MM.1S (cell line): Measurements from ENCODE around the gene LRMDA.

Experiments
- DNase-seq: peaks from one replicate; pipeline ENCODE4 v3.0.0-alpha.2; 2015
- H2AFZ ChIP-seq: fragments of 300-600 bp; sonication (generic); 2 replicates; pipeline ENCODE4 v1.6.0; 2016; ENCODE audit warnings: antibody characterized with exemption, low read length
- H3F3A ChIP-seq: fragments of 300-600 bp; sonication (generic); 2 replicates; pipeline ENCODE4 v1.6.1; 2016; ENCODE audit warnings: mild to moderate bottlenecking, antibody characterized with exemption, low read length, moderate library complexity, mixed read lengths; ENCODE audit not compliant: insufficient read depth
- H3K27ac ChIP-seq: fragments of 300-600 bp; sonication (generic); 2 replicates; pipeline ENCODE4 v1.5.1; 2016; ENCODE audit warnings: mild to moderate bottlenecking, low read length
- H3K27me3 ChIP-seq: fragments of 300-600 bp; sonication (generic); replicated peaks from 2 replicates; pipeline ENCODE4 v1.6.0; 2016; ENCODE audit warnings: low read length; ENCODE audit not compliant: insufficient read depth
- H3K36me3 ChIP-seq: fragments of 300-600 bp; sonication (generic); replicated peaks from 2 replicates; pipeline ENCODE4 v1.6.1; 2016; ENCODE audit warnings: mild to moderate bottlenecking, low read length, mixed read lengths; ENCODE audit not compliant: insufficient read depth
- H3K4me1 ChIP-seq: fragments of 300-600 bp; sonication (generic); 2 replicates; pipeline ENCODE4 v1.6.1; 2016; ENCODE audit warnings: low read length, mixed read lengths
- H3K4me2 ChIP-seq: fragments of 300-600 bp; sonication (generic); 2 replicates; pipeline ENCODE4 v1.6.0; 2016; ENCODE audit warnings: low read depth, low read length
- H3K4me3 ChIP-seq: fragments of 300-600 bp; sonication (generic); 2 replicates; pipeline ENCODE4 v1.5.1; 2016; ENCODE audit warnings: low read length, mixed read lengths
- H3K79me2 ChIP-seq: fragments of 300-600 bp; sonication (generic); 2 replicates; pipeline ENCODE4 v1.6.1; 2016; ENCODE audit warnings: mixed run types, low read length, mixed read lengths
- H3K9ac ChIP-seq: fragments of 300-600 bp; sonication (generic); 2 replicates; pipeline ENCODE4 v1.6.1; 2016; ENCODE audit warnings: low read length, mixed read lengths
- H3K9me2 ChIP-seq: fragments of 300-600 bp; sonication (generic); replicated peaks from 2 replicates; pipeline ENCODE4 v1.6.1; 2016; ENCODE audit warnings: mild to moderate bottlenecking, low read length, mixed read lengths; ENCODE audit not compliant: insufficient read depth
- H3K9me3 ChIP-seq: fragments of 300-600 bp; sonication (generic); replicated peaks from 2 replicates; pipeline ENCODE4 v1.6.1; 2016; ENCODE audit warnings: mild to moderate bottlenecking, low read length, mixed read lengths; ENCODE audit not compliant: insufficient read depth
- H4K20me1 ChIP-seq: fragments of 300-600 bp; sonication (generic); 2 replicates; pipeline ENCODE4 v1.6.1; 2016; ENCODE audit warnings: mild to moderate bottlenecking, low read length, moderate library complexity, mixed read lengths; ENCODE audit not compliant: insufficient read depth
- CTCF ChIP-seq: fragments of 300-600 bp; sonication (generic); IDR thresholded peaks from 2 replicates; pipeline ENCODE4 v1.5.1; 2016; ENCODE audit warnings: antibody characterized with exemption, low read length, mixed read lengths
- EZH2 ChIP-seq: fragments of 300-600 bp; sonication (generic); optimal IDR thresholded peaks from 2 replicates; pipeline ENCODE3; 2017; ENCODE audit warnings: low read depth, mild to moderate bottlenecking, antibody characterized with exemption, low read length, mixed read lengths
- EZH2phosphoT487 ChIP-seq: fragments of 300-600 bp; sonication (generic); IDR thresholded peaks from 2 replicates; pipeline ENCODE4 v1.6.1; 2018; ENCODE audit warnings: antibody characterized with exemption, low read length

The LRMDA gene

GRCh38 chr10:76435157-76435556 is 1003.7 kb downstream of the LRMDA start:
- H3K4me1 ChIP-seq = no peaks in the 10 kb centered on the region
- H3K4me2 ChIP-seq = no peak overlapping the region
- no peaks in the 10 kb centered on the region for H3K9me3 ChIP-seq
- H3K36me3 ChIP-seq = no peaks in the 10 kb centered on the region
- no peak overlapping the region for H3K9ac ChIP-seq
- H3K9me2 ChIP-seq = no peaks in the 10 kb centered on the region
- no peaks in the 10 kb centered on the region for H3K79me2 ChIP-seq
- TF ChIP-seq EZH2phosphoT487 = no peak
- no peak for TF ChIP-seq CTCF
- TF ChIP-seq EZH2 = no peak
- H3K4me3 ChIP-seq = no peak overlapping the region
- H3F3A ChIP-seq = no peaks in the 10 kb centered on the region
- no peak overlapping the region for H2AFZ ChIP-seq
- DNase-seq = no peak
- no peaks in the 10 kb centered on the region for H3K27me3 ChIP-seq
- H3K27ac ChIP-seq = no peak overlapping the region
- no peaks in the 10 kb centered on the region for H4K20me1 ChIP-seq

DNA sequence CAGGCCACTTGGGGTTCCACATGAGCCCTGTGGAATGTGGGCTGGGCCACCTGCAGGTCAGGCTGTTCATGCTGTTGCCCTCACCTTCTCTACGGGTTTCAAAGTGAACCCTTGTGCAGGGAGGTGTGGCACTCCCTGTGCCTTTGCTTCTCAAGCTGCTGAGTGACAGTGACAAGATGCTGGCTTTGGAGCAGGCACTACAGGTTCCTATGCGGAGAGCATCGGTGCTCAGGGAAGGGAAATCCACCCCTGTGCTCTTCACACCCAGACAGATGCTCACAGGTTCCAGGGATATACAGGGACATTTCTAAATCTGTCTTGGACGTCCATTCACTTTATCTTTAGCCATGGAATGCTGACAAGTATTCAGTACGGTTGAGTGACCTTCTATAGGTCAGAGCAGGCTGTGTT is 1005.0 kb downstream of the LRMDA start:
- Histone ChIP-seq H3F3A (no peaks in the 10 kb centered on the region), H3K36me3 (no peaks in the 10 kb centered on the region), H3K79me2 (no peaks in the 10 kb centered on the region), H3K4me3 (no peak overlapping the region), H3K9me3 (no peaks in the 10 kb centered on the region), H3K27me3 (no peaks in the 10 kb centered on the region), H3K4me2 (no peak overlapping the region), H3K9ac (no peak overlapping the region), H3K9me2 (no peaks in the 10 kb centered on the region), H3K4me1 (no peaks in the 10 kb centered on the region), H2AFZ (no peak overlapping the region), H4K20me1 (no peaks in the 10 kb centered on the region), H3K27ac (no peak overlapping the region)
- TF ChIP-seq EZH2 (no peak), CTCF (no peak), EZH2phosphoT487 (no peak)
- DNase-seq = no peak

DNA sequence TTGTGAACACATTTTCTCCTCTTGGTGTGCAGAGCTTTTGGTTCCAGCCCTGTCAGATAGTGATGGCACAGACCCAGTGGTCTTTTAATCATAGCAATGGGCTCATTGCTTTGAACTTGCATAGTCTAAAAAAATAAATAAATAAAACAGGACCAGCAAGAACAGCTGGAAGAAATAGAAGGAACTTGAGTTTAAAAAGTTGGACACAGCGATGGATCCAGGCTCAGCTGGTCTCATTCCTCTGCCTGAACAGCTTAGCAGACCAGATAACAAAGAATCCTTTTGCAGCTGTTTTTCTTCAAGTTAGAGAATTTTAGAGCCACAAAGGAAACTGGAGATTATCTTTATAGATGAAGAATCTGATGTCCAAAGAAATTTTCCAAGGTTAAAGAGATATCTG is 1005.6 kb downstream of the LRMDA start:
- no peaks in the 10 kb centered on the region for H3K79me2 ChIP-seq
- H3K4me2 ChIP-seq = no peak overlapping the region
- no peaks in the 10 kb centered on the region for H3F3A ChIP-seq
- H3K9ac ChIP-seq = no peak overlapping the region
- no peaks in the 10 kb centered on the region for H3K36me3 ChIP-seq
- DNase-seq = no peak
- no peaks in the 10 kb centered on the region for H3K9me3 ChIP-seq
- no peak overlapping the region for H3K4me3 ChIP-seq
- H3K27ac ChIP-seq = no peak overlapping the region
- H3K27me3 ChIP-seq = no peaks in the 10 kb centered on the region
- TF ChIP-seq EZH2 (no peak), CTCF (no peak), EZH2phosphoT487 (no peak)
- H4K20me1 ChIP-seq = no peaks in the 10 kb centered on the region
- H3K4me1 ChIP-seq = no peaks in the 10 kb centered on the region
- H3K9me2 ChIP-seq = no peaks in the 10 kb centered on the region
- no peak overlapping the region for H2AFZ ChIP-seq
